SK-N-SH (cell line): ENCODE data around the gene SPON2. TPM values are rescaled to one million over a fixed set of nuclear protein-coding genes. Genes with fewer than 3 reads are reported as not detected.

Experiments
- CTCF ChIA-PET: fragments of 300-600, 350-600 bp; formaldehyde crosslinking; extraction: SDS; loops from one replicate; lab custom pipeline; 2021; lab: Yijun Ruan, JAX
- POLR2A ChIA-PET: fragments of 350-600 bp; sonication (Branson Sonifier 250); formaldehyde crosslinking; extraction: SDS; loops from one replicate; lab custom pipeline; 2020; ENCODE audit warnings: antibody characterized with exemption, inconsistent platforms; lab: Yijun Ruan, JAX
- DNase-seq: peaks from one replicate; pipeline ENCODE4 v3.0.0; 2012
- H2AFZ ChIP-seq: fragments of 200-600 bp; sonication (generic); 2 replicates; pipeline ENCODE4 v1.8.1; 2016; ENCODE audit warnings: antibody characterized with exemption, mild to moderate bottlenecking, low read depth
- H3F3A ChIP-seq: fragments of 200-600 bp; sonication (generic); replicated peaks from 2 replicates; pipeline ENCODE3; 2016; ENCODE audit warnings: antibody characterized with exemption, mild to moderate bottlenecking; ENCODE audit not compliant: insufficient read depth
- H3K27ac ChIP-seq, 2 experiments: fragments of 200-500 bp in 1 of 2; fragments of 200-600 bp in 1 of 2; sonication (Bioruptor generic) in 1 of 2; sonication (generic), shearing (Covaris generic) in 1 of 2; 2 replicates each; pipeline versions ENCODE4 v1.5.1 to v1.6.1; 2014 to 2016; ENCODE audit warnings: low read depth in 2 of 2, inconsistent platforms in 1 of 2, low read length in 1 of 2, mild to moderate bottlenecking in 1 of 2, mixed read lengths in 1 of 2
- H3K27me3 ChIP-seq: fragments of 200-600 bp; sonication (generic), shearing (Covaris generic); 2 replicates; pipeline ENCODE4 v1.6.1; 2016; ENCODE audit warnings: mixed run types; ENCODE audit not compliant: insufficient read depth
- H3K36me3 ChIP-seq, 2 experiments: fragments of 200-500 bp in 1 of 2; fragments of 200-600 bp in 1 of 2; sonication (Bioruptor generic) in 1 of 2; sonication (generic) in 1 of 2; replicated peaks in 1 of 2; 2 replicates each; pipeline versions ENCODE3 to v1.5.1; 2014 to 2016; ENCODE audit warnings: low read length in 1 of 2, mild to moderate bottlenecking in 1 of 2; ENCODE audit not compliant: insufficient read depth in 2 of 2, control insufficient read depth in 1 of 2
- H3K4me1 ChIP-seq, 2 experiments: fragments of 200-500 bp in 1 of 2; fragments of 200-600 bp in 1 of 2; sonication (Bioruptor generic) in 1 of 2; sonication (generic), shearing (Covaris generic) in 1 of 2; 2 replicates each; pipeline versions ENCODE4 v1.5.1 to v1.6.1; 2014 to 2016; ENCODE audit warnings: low read depth in 1 of 2, low read length in 1 of 2, mixed run types in 1 of 2; ENCODE audit not compliant: insufficient read depth in 2 of 2, control insufficient read depth in 1 of 2
- H3K4me2 ChIP-seq: fragments of 200-600 bp; sonication (generic), shearing (Covaris generic); 2 replicates; pipeline ENCODE4 v1.6.1; 2017; ENCODE audit warnings: mixed run types
- H3K4me3 ChIP-seq, 2 experiments: fragments of 200-500 bp in 1 of 2; fragments of 200-600 bp in 1 of 2; sonication (Bioruptor generic) in 1 of 2; sonication (generic), shearing (Covaris generic) in 1 of 2; 2 replicates each; pipeline versions ENCODE4 v1.5.1 to v1.8.1; 2014 to 2016; ENCODE audit warnings: low read depth in 2 of 2, inconsistent platforms in 1 of 2, low read length in 1 of 2, mild to moderate bottlenecking in 1 of 2, mixed read lengths in 1 of 2, moderate library complexity in 1 of 2
- H3K79me2 ChIP-seq: fragments of 200-600 bp; sonication (generic); 2 replicates; pipeline ENCODE4 v1.8.1; 2017; ENCODE audit warnings: mild to moderate bottlenecking; ENCODE audit not compliant: insufficient read depth
- H3K9ac ChIP-seq: fragments of 200-600 bp; sonication (generic); 2 replicates; pipeline ENCODE4 v1.6.1; 2017; ENCODE audit warnings: mixed run types
- H3K9me2 ChIP-seq: fragments of 200-600 bp; sonication (generic); 2 replicates; pipeline ENCODE4 v1.6.1; 2017; ENCODE audit warnings: mixed run types
- H3K9me3 ChIP-seq: fragments of 200-600 bp; sonication (generic); 2 replicates; pipeline ENCODE4 v1.6.1; 2017; ENCODE audit warnings: mixed run types, mild to moderate bottlenecking, moderate library complexity
- H4K20me1 ChIP-seq: fragments of 200-600 bp; sonication (generic); 2 replicates; pipeline ENCODE4 v1.6.1; 2017; ENCODE audit warnings: mild to moderate bottlenecking, mixed run types; ENCODE audit not compliant: insufficient read depth
- CHD2 ChIP-seq: fragments of 150-350 bp; IDR thresholded peaks from 2 replicates; pipeline ENCODE4 v1.6.1; 2018; ENCODE audit warnings: low read length; ENCODE audit not compliant: partially characterized antibody
- CTCF ChIP-seq: fragments of 200-600 bp; sonication (generic); IDR thresholded peaks from 2 replicates; pipeline ENCODE4 v1.6.1; 2017; ENCODE audit warnings: antibody characterized with exemption, mild to moderate bottlenecking, moderate library complexity
- EP300 ChIP-seq, 2 experiments: IDR thresholded peaks; 2 replicates each; pipeline versions ENCODE4 v1.4.0 to v1.6.1; 2012; ENCODE audit warnings: borderline replicate concordance in 1 of 2, low read depth in 1 of 2, low read length in 1 of 2
- FOXJ3 ChIP-seq: sonication (generic); formaldehyde crosslinking; IDR thresholded peaks from 2 replicates; pipeline ENCODE4 v1.5.1; 2020; ENCODE audit warnings: mild to moderate bottlenecking, missing genetic modification reagents
- FOXM1 ChIP-seq: IDR thresholded peaks from 2 replicates; pipeline ENCODE4 v1.4.0; 2012; ENCODE audit warnings: low read depth, mild to moderate bottlenecking
- GATA2 ChIP-seq: sonication (generic); formaldehyde crosslinking; IDR thresholded peaks from 2 replicates; pipeline ENCODE4 v1.5.0; 2020; ENCODE audit warnings: mild to moderate bottlenecking, missing genetic modification reagents
- MAX ChIP-seq: IDR thresholded peaks from 2 replicates; pipeline ENCODE4 v1.4.0; 2012; ENCODE audit warnings: low read depth
- NFIC ChIP-seq: IDR thresholded peaks from 2 replicates; pipeline ENCODE4 v1.4.0; 2012; ENCODE audit warnings: borderline replicate concordance
- NRF1 ChIP-seq: IDR thresholded peaks from 2 replicates; pipeline ENCODE4 v1.6.1; 2012; ENCODE audit warnings: low read depth, mild to moderate bottlenecking, low read length
- RAD21 ChIP-seq: IDR thresholded peaks from 2 replicates; pipeline ENCODE4 v1.6.1; 2012; ENCODE audit warnings: mild to moderate bottlenecking, low read length
- RXRA ChIP-seq: IDR thresholded peaks from 2 replicates; pipeline ENCODE4 v1.4.0; 2012; ENCODE audit warnings: low read depth, mild to moderate bottlenecking, borderline replicate concordance
- SMC3 ChIP-seq: IDR thresholded peaks from 2 replicates; pipeline ENCODE4 v1.6.1; 2012; ENCODE audit warnings: low read depth, low read length, improper control_type of control experiment
- USF1 ChIP-seq: IDR thresholded peaks from 2 replicates; pipeline ENCODE4 v1.4.0; 2012; ENCODE audit warnings: low read depth, borderline replicate concordance
- YY1 ChIP-seq: IDR thresholded peaks from 2 replicates; pipeline ENCODE4 v1.4.0; 2012; ENCODE audit warnings: low read depth, mild to moderate bottlenecking
- WGBS: methylation state at CpG from one replicate; pipeline ENCODE4 v1.1.6; 2017; ENCODE audit warnings: low lambda C conversion rate; 5-methylcytosine and 5-hydroxymethylcytosine counted together
- polyA plus RNA-seq, 3 experiments: library from polyadenylated mRNA; depleted of rRNA; stranded (reverse); fragments of >200 nt; gene quantifications; 2 replicates each; pipeline ENCODE4 v1.2.3, GENCODE V29; 2012

The SPON2 gene
- polyA plus RNA-seq, 1 of the 3 experiments (the other 2 are of a cell fraction), result 11.4 TPM

- DNase-seq, result no peak
- H3K4me1 ChIP-seq, result peaks cover 0 to 4% of the 10 kb centered on the region in 2 experiments; a peak in 1 of 4 replicates
- WGBS, result 79% methylated on average over 12 of the region's 13 CpGs
- TF ChIP-seq CTCF (no peak), SMC3 (no peak), MAX (no peak), YY1 (no peak), NFIC (no peak), EP300 (IDR thresholded peaks at IDR 0.05; ENCODE audit: borderline replicate concordance in 1 of 2, low read depth in 1 of 2, low read length in 1 of 2) (no peak), FOXM1 (no peak), USF1 (no peak)
- TF ChIP-seq, all 33 proteins: peak for 0
- Histone ChIP-seq H3K27me3 (peaks cover 7% of the 10 kb centered on the region; the same call in 1 of the 2 replicates), H3K9me3 (no peaks in the 10 kb centered on the region), H3K27ac (no peak overlapping the region), H3K36me3 (no peaks in the 10 kb centered on the region), H3K4me2 (no peak overlapping the region), H2AFZ (no peak overlapping the region), H3K79me2 (no peaks in the 10 kb centered on the region), H3F3A (no peaks in the 10 kb centered on the region), H3K4me3 (no peak overlapping the region), H4K20me1 (no peaks in the 10 kb centered on the region), H3K9me2 (no peaks in the 10 kb centered on the region), H3K9ac (no peak overlapping the region)
- ChIA-PET CTCF (interaction anchor here (1.5 to 4.1 kb wide), 2 partner anchors 103 to 399 kb away, joined by 3 to 27 read pairs; no protein-coding TSS in a partner anchor), POLR2A (no interaction called here)
Measured at GRCh38 chr4:1164956-1165545, 7.3 kb downstream of the SPON2 start.

- H3K9me2 ChIP-seq, result no peaks in the 10 kb centered on the region
- H3K27ac ChIP-seq, result no peak overlapping the region
- H4K20me1 ChIP-seq, result no peaks in the 10 kb centered on the region
- H3K4me3 ChIP-seq, result no peak overlapping the region
- no peak overlapping the region for H3K4me2 ChIP-seq
- TF ChIP-seq RXRA (no peak), CHD2 (no peak), RAD21 (no peak), FOXJ3 (CRISPR knock-in tag) (no peak), NRF1 (no peak), GATA2 (CRISPR knock-in tag) (no peak), YY1 (no peak), SMC3 (no peak), NFIC (no peak), MAX (no peak)
- no peaks in the 10 kb centered on the region for H3K9me3 ChIP-seq
- H2AFZ ChIP-seq, result no peak overlapping the region
- ChIA-PET CTCF (no interaction called here), POLR2A (no interaction called here)
- WGBS, result 73% methylated on average over 3 of the region's 5 CpGs
- H3K79me2 ChIP-seq, result no peaks in the 10 kb centered on the region
- DNase-seq, result no peak
- H3K4me1 ChIP-seq, result peaks cover 0 to 4% of the 10 kb centered on the region in 2 experiments; a peak in 1 of 4 replicates
- H3F3A ChIP-seq, result no peaks in the 10 kb centered on the region
- no peak overlapping the region for H3K9ac ChIP-seq
- H3K27me3 ChIP-seq, result peaks cover 7% of the 10 kb centered on the region; the same call in 1 of the 2 replicates
- no peaks in the 10 kb centered on the region for H3K36me3 ChIP-seq
Measured at GRCh38 chr4:1164444-1164843, 7.9 kb downstream of the SPON2 start.
